HL-60/S4 treated with phorbol 12-myristate 13-acetate at 8.2 ng/mL for 4 days and 3 days (cell line): Measurements from ENCODE around the gene NAA38.

Source experiments
- in situ Hi-C: fragments of 300-500 bp; cut with MboI; formaldehyde crosslinking; loops from 2 replicates; pipeline ENCODE4 v1.15.0; 2022; ENCODE audit warnings: low sequenced_read_pairs

The NAA38 gene, protein sequence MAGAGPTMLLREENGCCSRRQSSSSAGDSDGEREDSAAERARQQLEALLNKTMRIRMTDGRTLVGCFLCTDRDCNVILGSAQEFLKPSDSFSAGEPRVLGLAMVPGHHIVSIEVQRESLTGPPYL

DNA sequence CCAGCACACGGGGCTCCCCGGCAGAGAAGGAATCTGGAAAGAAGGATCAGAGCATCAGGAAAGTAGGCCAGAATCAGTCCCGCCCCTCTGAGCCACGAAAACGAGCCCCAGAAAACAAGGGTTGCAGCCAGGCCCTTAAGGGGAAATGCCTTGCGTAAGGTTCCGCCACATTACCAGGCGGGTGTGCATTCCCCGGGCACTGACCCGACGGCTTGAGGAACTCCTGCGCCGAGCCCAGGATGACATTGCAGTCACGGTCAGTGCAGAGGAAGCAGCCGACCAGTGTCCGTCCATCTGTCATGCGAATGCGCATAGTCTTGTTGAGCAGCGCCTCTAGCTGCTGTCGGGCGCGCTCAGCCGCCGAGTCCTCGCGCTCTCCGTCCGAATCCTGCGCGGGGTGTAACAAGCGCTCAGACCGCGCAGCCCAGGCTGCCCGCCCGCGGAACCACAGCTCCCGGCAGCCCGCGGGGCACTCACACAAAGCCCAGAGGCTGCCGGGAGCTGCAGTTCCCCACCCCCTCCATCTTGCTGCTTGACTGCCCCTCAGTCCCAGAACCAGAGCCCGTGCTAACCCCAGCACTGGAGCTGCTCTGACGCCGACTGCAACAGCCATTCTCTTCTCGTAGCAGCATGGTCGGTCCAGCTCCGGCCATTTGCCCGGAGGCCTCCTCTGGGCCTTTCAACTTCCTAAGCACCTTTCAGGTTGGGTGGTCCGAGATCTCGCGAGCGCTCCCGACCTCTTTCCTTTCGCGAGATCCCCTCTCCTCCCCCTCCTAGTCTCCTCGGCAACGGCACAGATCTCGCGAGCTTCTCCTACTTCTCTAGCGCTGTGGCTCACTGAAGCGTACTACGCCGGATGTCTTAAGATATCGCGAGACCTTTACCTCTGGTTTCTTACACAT lies at the start of gene NAA38:
TSS of gene NAA38 (minus strand) at position 749 of the 902 bp plus-strand sequence. CDS start at position 653, 96 bp downstream.
- in situ Hi-C loops, result no loop called here

DNA sequence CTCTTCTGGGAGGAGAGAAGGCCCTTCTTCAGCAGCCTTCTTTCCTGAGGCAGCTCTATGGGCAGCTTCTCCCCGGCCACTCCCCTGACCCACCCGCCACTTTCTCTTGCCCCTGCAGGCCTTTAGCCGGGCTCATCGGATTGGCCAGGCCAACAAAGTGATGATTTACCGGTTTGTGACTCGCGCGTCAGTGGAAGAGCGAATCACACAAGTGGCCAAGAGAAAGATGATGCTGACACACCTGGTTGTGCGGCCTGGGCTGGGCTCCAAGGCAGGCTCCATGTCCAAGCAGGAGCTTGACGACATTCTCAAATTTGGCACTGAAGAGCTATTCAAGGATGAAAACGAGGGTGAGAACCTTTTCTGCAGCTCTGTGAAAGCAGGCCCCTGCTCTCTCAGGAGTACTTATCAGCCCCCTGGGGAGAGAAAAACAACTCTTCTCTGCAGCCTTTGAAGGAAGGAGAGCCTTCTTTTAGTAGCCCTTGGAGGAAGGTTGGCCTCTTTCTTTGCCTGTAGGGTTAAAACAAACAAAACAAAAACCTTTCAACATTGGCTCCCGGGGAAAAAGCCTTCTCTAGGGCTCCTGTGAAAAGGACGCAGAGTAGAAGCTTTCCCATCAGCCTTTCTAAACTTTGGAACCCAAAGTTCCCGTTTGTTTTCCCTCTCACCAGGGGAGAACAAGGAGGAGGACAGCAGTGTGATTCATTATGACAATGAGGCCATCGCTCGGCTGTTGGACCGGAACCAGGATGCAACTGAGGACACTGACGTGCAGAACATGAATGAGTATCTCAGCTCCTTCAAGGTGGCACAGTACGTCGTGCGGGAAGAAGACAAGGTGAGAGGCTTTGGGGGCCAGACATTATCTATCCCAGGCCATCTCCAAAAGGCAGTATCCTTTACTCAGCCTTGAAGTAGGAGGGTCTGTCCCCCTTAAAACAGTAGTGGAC lies 46.1 kb upstream of the NAA38 start:
- in situ Hi-C loops, result no loop called here

DNA sequence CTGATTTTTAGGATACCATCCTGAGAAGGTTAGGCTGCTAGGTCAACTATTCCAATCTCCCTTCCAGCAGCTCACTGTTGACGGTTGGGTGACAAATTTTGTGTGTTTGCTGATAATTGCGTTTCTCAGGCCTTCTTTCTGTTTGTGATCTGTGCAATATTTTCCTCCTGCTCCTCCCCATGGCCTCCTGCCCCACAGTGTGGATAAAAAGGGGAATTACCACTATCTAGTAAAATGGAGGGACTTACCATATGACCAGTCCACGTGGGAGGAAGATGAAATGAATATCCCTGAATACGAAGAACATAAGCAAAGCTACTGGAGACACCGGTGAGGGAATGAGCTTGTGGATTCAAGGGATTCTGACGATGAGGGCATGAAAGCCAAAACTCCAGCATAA lies 40.4 kb upstream of the NAA38 start:
- in situ Hi-C loops, result no loop called here

DNA sequence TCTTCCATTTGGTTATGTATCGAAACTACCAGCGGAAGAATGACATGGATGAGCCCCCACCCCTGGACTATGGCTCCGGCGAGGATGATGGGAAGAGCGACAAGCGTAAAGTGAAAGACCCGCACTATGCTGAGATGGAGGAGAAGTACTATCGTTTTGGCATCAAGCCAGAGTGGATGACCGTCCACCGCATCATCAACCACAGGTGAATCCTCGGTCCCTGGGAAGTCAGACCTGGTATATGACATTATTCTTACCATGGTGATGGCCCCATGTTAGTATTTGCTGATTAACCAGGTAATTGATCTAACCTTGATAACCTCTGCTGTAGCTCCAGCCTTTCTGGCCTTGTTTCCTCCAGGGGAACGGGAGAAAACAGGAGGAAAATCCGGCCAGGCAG lies 39.7 kb upstream of the NAA38 start:
- in situ Hi-C loops, result no loop called here

DNA sequence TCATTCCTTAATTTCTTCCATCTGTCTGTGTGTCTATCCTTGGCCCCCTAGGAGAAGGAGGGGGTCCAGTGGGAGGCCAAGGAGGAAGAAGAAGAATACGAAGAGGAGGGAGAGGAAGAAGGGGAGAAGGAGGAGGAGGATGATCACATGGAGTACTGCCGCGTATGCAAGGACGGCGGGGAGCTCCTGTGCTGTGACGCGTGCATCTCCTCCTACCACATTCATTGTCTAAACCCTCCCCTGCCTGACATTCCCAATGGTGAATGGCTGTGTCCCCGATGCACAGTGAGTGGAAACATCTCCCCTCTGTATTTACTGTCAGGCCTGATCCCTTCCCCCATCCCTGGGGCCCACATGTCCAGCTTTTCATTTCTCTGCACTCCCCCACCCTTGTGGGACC lies 37.5 kb upstream of the NAA38 start:
- in situ Hi-C loops, result no loop called here

DNA sequence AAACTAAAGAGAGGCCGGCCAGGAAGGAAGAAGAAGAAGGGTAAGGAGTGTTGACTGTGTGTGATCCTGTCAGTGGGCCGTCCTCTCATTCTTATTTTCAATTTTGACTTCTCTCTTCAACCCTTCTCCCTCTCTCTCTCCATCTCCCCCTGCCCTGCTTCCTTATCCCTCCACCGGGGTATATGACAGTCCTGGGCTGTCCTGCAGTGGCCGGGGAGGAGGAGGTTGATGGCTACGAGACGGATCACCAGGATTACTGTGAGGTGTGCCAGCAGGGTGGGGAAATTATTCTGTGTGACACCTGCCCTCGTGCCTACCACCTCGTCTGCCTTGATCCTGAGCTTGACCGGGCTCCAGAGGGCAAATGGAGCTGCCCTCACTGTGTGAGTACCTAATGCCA lies 36.9 kb upstream of the NAA38 start:
- in situ Hi-C loops, result no loop called here

DNA sequence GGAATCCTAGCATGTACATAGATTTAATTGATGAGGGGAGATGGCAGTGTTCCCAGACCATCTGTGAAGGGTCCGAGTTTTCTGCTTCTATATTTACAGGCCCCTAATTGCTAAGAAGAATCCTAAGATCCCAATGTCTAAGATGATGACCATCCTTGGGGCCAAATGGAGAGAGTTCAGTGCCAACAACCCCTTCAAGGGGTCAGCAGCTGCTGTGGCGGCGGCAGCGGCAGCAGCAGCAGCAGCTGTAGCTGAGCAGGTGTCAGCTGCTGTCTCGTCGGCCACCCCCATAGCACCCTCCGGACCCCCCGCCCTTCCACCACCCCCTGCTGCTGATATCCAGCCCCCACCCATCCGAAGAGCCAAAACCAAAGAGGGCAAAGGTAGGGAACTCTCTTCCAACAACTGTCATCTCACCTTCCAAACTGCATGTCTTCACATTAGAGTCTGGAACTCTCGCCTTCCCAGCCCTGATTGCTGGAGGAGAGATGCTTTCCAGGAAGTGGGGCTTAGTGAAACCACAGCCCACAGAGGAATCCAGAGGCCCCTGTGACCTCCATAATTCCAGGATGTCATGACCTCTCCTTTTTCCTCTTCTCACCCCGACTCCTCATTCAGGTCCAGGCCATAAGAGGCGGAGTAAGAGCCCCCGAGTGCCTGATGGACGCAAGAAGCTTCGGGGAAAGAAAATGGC lies 36.0 kb upstream of the NAA38 start:
- in situ Hi-C loops, result no loop called here

DNA sequence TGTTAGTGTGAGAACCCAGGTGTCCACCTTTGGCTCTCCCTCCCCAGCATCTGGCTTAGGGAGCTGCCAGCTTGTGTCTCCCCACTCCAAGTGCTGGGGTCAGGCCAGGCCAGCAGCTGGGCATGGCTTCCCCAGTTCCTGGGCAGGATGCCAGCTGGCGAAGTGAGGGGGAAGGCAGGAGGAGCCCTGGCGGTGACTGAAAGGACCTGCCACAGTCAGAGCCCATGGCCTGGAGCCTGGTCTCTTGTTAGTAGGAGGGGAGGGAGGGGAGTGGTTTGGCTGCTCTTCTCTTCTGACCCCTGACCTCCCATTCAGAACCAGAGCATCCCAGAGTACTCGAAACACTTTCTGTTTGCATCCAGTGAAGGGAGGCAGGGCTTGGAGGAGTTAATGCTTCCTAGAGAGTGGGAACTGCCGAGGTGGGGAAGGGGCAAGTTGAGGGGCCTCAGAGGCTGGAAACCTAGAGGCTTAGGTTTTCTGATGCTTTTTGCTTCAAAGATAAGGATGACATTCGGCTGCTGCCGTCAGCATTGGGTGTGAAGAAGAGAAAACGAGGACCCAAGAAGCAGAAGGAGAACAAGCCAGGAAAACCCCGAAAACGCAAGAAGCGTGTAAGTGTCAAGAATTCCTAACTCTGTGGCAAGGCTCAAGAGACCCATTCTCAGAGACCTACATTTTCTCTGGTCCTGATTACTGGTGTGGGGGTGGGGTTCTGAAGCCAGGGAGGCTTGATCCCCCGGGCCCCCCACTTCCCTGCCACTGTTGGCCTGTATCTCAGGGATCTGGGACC lies 32.0 kb upstream of the NAA38 start:
- in situ Hi-C loops, result no loop called here

DNA sequence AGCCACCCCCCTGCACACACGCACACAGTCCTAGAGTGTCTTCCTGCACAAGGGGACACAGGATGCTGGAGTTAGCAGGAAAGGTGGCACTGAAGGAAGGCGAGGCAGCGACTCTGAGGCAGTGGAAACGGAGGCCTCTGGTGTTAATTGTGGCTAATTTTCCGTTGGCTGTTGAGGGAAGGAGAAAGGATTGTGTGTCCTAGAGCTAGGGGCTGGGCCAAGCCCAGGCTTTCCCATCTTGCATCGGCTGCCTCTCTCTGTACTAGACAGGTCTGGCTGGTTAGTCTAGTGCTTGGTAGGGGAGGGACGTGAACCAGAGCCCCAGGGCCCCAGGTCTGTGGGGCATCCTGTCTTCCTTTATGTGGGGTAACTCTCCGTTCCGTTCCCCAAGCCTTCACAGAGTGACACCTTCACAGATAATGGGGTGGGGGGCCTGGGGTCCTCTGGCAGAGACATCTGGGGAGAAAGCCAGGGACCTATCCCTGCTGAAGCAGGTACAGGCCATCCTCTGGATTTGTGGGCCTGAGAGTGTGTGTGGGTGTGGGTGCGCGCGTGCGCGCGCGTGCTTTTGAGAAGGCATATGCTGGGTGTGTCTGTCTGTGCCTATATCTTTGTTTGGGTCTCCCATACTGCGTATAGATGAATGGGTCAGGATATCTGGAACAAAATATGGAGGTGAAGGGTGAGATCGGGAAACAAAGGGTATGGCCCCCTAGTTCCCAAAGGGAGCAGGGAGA lies 31.0 kb upstream of the NAA38 start, which contains the start of gene CHD3:
TSS of gene CHD3 (plus strand) at position 606 of the 737 bp plus-strand sequence. CDS start 212 bp downstream, outside the sequence.
- in situ Hi-C loops, result no loop called here

DNA sequence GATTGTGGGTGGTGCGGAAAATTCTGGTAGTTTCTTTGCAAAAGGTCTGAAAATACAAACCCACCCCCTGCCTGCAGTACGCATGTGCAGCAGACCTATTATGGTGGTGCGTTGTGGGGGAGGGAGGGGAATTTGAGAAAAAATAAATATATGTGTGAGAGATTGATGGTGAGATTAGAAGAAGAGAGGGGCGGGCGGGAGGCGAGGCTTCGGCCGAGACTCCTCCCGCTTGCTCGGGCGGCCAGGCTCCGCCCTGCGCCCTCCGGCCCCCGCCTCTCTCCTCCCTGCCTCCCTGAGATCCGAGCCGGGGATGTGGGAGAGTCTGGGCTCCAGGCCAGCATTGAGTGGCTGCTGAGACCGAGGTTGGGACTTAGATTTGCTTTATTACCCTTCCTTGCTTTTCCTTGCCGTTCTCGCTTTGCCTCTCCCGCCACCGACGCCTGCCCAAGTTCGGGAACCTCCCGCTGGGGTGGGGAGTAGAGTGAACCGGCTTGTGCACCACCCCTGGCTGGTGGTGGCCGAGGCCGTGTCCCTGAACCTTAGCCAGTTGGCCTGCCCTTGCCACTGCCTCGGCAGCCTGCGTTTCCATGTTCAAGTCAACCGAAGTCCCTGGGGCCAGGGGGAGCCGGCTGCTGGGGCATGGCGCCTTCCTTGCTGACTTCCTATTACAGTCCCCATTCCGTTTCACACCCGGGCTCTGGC lies 30.3 kb upstream of the NAA38 start:
- in situ Hi-C loops, result no loop called here

DNA sequence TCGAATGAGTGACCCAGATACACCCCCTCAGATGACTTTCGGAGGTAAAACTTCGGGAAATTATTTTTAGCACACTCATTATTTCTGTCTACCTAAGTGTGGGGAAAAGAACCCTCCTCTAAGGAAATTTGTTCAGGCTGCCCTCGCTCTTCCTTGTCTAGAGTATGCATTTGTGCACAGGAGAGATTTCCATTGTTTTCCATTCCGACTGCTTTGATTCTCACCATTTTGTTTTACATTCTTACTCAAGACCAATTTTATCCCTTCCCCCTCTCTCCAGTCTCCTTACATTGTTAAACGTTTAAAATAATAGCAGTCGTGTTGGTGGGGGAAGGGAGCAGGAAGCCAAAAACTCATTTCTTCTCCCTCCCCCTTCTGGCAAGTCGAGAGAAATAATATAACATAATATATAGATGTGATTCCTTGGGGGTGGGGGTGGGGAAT lies 29.7 kb upstream of the NAA38 start:
- in situ Hi-C loops, result no loop called here

DNA sequence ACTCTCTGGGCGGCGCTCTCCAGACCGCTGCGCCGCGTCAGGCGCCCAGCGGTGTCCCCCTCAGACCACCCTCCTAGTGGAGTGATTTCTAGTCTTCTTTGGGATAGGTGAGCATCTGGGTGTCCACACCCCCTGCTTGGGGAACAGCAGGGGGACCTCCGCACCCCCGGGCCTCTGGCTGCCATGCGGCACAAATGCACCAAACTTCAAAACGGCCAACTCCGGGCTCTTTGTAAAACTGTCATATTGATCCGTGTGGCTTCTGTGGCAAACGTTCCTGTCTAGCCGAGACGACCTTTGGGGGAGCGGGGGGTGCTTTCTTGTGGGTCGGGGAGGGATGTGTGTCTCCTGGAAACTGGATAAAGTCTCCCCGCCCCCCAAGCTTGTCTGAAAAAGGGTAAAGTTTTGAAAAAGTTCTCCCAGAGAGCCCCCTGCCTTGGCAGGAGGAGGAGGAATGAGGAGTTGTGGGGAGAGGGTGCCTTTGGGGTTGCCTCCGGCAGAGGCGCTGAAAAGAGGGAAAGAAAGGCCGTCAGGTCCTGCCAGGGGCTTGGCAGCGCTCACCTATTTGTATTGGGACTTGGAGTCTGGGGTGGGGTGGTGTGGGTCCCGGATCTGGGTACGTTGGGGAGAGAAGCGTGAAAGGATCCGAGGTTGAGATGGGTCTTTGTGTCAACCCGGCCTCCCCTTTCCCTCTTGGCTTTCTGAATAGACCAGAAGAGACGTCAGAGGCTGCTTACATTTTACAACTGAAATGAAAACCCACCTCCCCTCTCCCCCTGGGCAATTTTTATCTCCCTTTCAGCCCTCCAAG lies 29.1 kb upstream of the NAA38 start:
- in situ Hi-C loops, result no loop called here

DNA sequence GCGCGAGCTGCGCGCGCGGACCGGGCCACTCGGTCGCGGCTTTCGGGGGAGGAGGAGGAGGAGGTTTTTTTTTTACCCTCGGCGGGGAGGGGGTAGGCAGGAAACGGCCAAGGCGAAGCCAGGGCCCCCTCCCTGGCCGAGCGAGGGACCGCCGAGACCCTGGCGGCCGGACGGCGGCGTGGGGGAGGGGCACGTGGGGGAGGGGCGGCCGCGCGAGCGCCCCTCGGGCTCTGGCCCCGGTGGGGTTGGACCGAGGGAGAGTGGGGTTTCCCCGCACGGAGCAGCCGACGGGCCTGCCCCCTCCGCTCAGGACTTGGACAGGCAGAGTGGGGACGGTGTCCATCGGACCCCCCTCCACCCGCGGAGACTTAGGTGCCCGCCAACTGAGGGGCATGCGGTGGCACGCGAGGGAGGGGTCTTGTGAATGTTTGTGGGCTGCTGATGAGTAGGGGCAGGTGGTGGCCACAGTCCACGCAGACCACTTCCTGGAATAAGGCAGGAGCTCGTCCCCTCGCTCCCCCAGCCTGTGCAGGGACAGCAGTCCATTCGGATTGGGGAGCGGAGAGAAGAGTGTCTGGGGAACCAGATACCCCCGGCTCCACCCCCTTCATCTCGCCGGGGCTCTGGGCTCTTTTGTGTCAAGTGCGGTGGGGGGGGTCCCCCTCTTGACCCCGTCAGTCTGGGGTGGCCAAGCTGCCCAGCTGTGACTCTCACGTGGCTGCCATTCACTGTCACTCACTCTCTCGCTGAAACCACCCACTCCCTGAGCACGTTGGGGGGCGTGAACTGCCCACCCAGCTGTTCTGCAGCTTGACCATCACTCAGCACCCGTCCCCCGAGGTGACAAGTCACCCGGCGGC lies 28.2 kb upstream of the NAA38 start:
- in situ Hi-C loops, result no loop called here

DNA sequence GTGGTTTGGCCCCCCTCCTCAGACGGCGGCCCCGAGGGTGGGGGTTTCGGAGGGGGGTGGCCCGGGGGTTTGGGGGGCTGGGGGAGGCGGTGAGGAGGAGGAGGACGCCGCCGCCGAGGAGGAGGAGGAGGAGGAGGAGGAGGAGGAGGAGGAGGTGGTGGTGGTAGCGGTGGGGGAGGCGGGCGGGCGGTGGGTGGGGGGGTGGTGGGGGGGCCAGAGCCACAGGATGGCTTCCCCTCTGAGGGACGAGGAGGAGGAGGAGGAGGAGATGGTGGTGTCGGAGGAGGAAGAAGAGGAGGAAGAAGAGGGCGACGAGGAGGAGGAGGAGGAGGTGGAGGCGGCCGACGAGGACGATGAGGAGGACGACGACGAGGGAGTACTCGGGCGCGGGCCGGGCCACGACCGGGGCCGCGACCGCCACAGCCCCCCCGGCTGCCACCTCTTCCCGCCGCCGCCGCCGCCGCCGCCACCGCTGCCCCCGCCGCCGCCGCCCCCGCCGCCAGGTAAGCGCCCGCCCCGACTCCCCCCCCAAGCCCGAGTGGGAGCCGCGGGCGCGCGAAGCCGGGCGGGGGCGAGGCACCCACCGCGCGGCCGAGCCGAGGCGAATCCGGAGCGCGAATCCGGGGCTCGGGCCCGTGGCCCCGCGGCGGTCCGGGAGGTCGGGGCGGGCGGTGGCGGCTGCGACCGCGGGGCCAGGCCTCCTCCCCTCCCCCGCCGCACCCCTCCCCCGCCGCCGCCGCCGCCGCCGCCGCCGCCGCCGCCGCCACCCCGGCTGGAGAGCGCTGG lies 27.4 kb upstream of the NAA38 start:
- in situ Hi-C loops, result no loop called here

DNA sequence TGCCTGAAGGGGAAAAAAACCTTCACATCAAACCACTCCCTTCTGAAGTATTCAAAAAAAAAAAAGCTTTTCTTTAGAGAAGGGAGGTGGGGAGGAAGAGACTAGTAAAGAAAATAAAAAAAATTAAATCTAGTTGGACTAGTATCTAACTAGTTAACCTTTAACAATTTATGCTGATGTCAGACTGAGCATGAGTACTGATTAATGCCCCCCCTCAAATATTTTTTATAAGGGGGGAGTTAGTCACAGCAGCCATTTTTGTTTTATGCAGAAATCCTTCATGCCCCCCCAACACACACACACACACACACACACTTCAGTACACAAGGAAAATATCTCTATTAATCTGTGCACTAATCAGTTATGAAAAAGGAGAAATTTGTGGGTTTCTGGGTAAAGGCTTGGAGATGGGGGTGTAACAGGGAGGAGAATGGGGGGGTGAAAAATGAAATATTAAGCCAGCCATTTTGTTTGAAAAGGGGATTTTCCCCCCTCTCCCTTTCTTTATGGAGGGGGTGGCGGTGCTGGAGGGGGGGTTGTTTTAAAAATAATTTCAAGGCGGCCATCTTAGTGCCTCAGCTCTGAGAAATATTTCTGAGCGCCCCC lies 26.5 kb upstream of the NAA38 start:
- in situ Hi-C loops, result no loop called here

DNA sequence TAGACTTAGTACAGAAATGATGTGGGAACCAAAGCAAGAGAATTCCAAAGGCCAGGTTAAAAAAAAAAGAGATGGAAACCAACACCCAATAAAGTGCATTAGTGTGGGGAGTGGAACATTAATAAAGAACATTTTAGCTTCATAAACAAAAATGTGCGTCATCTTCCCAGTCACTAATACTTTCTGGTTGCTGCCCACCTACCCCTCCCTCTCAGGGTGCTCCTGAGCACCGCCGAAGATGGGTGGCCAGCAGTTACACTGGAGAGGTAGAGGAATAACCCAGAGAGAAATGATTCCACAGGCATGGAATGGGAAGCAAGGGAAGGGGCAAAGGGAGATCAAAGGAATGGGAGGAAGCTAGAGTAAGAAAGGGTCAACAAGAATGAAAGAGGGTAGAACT lies 25.3 kb upstream of the NAA38 start:
- in situ Hi-C loops, result no loop called here
